GM12865 (cell line): ENCODE data around the gene NLRP11.
A peak's percentile ranks its signal among the peaks of the same experiment; 100 is the strongest.

Experiments
- DNase-seq: peaks from one replicate; pipeline ENCODE4 v3.0.0; 2010; ENCODE audit warnings: low read depth
- H3K4me3 ChIP-seq: 2 replicates; pipeline ENCODE4 v1.5.1; 2011; ENCODE audit warnings: mild to moderate bottlenecking, low read depth, low read length, control low read depth
- CTCF ChIP-seq: IDR thresholded peaks from 2 replicates; pipeline ENCODE4 v1.5.1; 2011; ENCODE audit warnings: low read length, control low read depth, low read depth, inconsistent platforms; ENCODE audit not compliant: insufficient read depth; ENCODE audit errors: missing control alignments

The NLRP11 gene

GRCh38 chr19:55830656-55831055 lies 1.1 kb downstream of the NLRP11 start:
- DNase-seq = peak; percentile 46
- no peak for TF ChIP-seq CTCF
- no peak overlapping the region for H3K4me3 ChIP-seq

- no peak overlapping the region for H3K4me3 ChIP-seq
- TF ChIP-seq CTCF = no peak
- peak; percentile 19 for DNase-seq
Measured at GRCh38 chr19:55820037-55820436, 11.8 kb downstream of the NLRP11 start.

DNA sequence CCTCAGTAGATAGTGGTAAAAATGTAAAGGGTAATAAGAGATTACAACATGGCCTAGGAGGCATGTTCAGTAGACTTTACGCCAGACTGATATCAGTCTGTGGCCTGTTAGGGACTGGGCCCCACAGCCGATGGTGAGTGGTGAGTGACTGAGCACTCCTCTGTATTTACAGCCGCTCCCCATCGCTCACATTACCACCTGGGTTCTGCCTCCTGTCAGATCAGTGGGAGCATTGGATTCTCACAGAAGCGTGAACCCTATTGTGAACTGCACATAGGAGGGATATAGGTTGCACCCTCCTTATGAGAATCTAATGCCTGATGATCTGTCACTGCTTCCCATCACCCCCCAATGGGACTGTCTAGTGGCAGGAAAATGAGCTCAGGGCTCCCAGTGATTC lies 17.9 kb downstream of the NLRP11 start:
- TF ChIP-seq CTCF = no peak
- DNase-seq = no peak
- no peak overlapping the region for H3K4me3 ChIP-seq

- DNase-seq = no peak
- TF ChIP-seq CTCF = no peak
- H3K4me3 ChIP-seq = no peak overlapping the region
Measured at GRCh38 chr19:55812449-55812848, 19.4 kb downstream of the NLRP11 start.

DNA sequence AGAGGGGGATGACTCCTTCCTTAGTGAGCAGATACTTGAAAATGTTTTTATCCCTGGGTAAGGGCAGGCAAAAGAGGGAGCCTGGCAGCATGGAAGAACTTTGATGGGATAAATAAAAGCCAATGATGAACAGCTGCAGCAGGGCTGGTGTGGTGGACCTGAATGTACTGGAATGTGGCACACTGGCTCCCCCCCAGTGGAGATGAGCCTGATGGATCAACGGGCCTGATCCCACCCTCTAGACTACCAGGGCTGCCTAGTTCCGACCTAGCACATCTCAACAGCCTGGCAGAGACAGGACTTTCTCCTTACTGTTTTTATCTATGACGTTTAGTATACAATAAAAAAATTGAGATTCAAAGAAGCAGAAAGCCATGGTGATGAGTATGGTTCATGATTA lies 20.5 kb downstream of the NLRP11 start:
- no peak for TF ChIP-seq CTCF
- no peak overlapping the region for H3K4me3 ChIP-seq
- no peak for DNase-seq

GRCh38 chr19:55809381-55810058 lies 22.3 kb downstream of the NLRP11 start:
- no peak overlapping the region for H3K4me3 ChIP-seq
- peak; percentile 41 for TF ChIP-seq CTCF
- peak; percentile 89 for DNase-seq

DNA sequence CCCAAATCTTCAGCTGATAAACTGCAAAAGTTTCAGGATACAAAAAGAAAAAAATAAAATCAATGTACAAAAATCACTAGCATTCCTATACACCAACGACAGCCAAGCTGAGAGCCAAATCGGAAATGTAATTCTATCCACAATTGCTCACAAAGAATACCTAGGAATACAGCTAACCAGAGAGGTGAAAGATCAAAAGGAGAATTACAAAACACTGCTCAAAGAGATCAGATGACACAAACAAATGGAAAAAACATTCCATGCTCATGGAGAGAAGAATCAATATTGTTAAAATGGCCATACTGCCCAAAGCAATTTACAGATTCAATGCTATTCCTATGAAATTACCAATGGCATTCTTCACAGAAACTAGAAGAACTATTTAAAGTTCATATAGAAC lies 29.5 kb downstream of the NLRP11 start:
- no peak for TF ChIP-seq CTCF
- no peak for DNase-seq
- H3K4me3 ChIP-seq = no peak overlapping the region
